NCI-H345 treated with DMSO at 0.1 percent for 48 hours (cell line): ENCODE data around the gene NUTM2F.
"Not testable (repeated sequence)": the region's sequence is repeated elsewhere in the genome, so short reads cannot be mapped to it uniquely, and the experiment has no call there.

Source experiments
- DNase-seq: peaks from one replicate; lab custom pipeline; 2025; ENCODE audit not compliant: unreplicated experiment; lab: John Stamatoyannopoulos, UW

The NUTM2F gene

DNA sequence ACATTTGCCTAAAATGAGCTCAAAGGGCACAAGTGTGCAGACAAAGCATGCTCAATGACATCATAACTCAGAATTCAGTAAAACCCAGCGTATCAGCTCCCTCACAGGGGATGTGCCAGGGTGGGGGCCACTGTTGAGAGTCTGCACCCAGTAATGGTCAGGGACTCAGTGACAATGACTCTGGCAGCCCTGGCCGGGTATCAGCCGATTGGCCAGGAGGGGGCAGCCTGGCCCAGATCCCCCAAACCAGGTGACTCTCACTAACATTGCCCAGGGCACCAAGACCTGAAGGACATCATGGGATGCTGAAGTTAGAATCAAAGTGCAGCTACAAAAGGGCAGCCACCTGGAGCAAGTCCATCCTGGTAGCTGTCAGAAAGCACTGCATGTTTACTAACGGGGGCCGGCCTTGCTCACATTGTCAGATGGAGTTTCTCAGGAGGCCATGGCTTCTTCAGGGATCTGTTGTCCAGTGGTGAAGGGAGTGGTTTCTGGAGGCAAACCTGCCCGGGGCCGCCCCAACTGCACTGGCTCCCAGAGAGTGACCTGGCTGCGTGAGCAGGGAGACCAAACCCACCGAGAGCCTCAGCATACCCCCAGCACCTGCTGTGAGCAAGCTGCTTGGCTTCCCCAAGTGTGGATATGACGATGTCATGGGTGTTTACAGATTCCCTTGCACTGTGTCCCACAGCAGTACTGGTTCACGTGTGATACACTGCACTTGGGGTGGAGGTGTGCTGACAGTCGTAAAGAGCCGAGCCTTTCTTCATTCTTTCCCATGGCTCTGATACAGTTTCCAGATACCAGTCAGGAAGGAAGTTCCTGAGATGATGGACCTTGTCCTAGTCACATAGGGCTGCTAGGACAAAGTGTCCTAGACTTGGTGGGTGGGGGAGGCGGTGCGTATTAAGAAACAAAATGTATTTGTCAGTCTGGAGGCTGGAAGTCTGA is 13.1 kb downstream of the NUTM2F start:
- not testable (repeated sequence) for DNase-seq

DNA sequence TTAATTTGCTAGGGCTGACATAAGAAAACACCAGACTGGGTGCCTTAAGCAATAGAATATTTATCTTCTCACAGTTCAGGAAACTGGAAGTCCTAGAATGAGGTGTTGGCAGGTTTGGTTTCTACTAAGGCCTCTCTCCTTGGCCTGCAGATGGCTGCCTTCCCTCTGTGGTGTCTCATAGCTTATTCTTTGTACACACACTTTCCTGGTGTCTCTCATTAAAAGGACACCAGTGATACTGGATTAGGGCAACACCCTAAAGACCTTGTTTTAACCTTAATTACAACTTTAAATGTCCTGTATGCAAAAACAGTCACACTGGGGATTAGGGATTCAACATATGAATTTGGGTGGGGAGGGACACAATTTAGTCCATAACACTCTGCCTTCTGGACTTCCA is 25.1 kb downstream of the NUTM2F start:
- no peak for DNase-seq

DNA sequence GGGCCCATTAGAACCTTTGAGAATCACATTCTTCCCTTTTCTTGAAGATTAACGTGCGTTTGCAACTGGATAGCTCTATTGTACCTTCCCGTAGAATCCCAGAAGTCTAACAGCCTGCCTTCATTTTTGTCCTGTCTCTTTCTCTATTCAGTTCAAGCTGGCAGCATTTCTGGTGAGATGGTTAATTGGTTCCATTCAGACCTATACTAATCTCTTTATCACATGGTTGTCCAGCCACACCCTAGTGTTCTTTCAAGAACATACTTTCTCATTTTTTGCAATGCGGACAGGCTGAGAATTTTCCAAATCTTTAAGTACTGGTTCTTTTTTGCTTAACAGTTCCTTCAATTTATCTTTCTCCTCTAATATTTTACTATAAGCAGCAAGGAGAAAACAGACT is 26.0 kb downstream of the NUTM2F start:
- DNase-seq: no peak

DNA sequence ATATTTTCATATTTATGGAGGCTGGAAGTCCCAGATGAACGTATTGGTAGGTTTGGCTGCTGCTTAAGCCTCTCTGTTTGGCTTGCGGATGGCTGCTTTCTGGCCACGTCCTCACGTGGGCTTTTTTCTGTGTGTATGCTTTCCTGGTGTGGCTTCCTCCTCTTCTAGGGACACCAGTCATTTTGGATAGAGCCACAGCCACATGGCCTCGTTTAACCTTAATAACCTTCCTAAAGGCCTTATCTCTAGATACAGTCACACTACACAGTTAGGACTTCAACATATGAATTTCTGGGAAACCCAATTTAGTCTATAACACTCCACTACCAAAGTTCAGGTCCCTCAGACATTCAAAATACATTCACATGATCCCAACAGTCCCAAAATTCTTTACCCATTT is 26.9 kb downstream of the NUTM2F start:
- DNase-seq: no peak

DNA sequence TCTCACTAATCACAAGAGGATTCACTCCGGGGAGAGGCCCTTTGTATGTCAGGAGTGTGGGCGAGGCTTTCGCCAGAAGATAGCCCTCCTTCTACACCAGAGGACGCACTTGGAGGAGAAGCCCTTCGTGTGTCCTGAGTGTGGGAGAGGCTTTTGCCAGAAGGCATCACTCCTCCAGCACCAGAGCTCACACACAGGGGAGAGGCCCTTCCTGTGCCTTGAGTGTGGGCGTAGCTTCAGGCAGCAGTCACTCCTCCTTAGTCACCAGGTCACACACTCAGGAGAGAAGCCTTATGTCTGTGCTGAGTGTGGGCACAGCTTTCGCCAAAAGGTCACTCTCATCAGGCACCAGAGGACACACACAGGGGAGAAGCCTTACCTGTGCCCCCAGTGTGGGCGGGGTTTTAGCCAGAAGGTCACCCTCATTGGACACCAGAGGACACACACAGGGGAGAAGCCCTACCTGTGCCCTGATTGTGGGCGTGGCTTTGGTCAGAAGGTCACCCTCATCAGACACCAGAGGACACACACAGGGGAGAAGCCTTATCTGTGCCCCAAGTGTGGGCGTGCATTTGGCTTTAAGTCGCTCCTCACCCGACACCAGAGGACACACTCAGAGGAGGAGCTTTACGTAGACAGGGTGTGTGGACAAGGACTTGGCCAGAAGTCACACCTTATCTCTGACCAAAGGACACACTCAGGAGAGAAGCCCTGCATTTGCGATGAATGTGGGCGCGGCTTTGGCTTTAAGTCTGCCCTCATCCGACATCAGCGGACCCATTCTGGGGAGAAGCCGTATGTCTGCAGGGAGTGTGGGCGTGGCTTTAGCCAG is 27.8 kb downstream of the NUTM2F start:
- DNase-seq: no peak

DNA sequence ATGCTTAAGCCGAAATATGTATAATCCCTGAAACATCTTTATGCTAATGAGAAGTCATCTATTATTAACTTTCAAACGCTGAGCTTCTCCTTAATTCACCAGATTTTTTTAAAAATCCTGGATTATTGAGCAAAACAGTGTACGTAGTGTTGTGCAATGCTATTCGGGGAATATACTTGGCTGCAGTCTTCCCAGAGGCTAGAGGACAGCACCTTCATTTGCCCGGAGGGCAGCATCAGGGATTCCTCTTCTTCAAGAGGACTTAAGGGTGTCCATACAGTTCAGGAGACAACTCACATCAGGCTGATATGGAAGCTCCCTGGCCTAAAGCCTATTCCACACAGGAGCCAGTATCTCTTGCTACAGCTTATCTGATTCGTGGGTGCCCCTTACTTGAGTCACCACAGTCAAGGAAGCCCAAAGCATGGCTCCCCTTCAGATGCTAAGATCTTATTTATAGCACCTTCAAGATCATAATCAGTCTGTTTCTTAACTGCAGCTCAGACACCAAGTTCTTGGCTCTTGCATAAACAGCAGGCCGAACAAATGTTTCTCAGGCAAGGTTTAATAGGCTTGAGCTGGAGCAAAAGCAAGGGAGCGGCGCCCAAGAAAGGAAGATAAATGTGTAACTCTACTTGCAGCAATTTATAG is 29.4 kb downstream of the NUTM2F start:
- no peak for DNase-seq

DNA sequence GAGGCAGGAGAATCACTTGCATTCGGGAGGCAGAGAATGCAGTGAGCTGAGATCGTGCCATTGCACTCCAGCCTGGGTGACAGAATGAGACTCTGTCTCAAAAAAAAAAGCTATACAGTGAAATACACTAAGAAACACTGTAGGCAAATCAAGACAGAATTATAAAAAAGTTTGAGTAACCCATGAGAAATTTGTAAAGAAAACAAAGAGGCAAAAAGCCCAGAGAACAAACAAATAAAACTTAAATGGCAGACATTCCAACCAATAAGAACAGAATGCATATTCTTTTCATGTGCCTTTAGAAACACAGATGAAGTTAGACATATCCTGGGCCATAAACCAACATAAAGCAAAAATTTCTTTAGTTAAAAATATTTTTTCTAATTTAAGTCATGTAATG is 38.8 kb downstream of the NUTM2F start:
- no peak for DNase-seq

DNA sequence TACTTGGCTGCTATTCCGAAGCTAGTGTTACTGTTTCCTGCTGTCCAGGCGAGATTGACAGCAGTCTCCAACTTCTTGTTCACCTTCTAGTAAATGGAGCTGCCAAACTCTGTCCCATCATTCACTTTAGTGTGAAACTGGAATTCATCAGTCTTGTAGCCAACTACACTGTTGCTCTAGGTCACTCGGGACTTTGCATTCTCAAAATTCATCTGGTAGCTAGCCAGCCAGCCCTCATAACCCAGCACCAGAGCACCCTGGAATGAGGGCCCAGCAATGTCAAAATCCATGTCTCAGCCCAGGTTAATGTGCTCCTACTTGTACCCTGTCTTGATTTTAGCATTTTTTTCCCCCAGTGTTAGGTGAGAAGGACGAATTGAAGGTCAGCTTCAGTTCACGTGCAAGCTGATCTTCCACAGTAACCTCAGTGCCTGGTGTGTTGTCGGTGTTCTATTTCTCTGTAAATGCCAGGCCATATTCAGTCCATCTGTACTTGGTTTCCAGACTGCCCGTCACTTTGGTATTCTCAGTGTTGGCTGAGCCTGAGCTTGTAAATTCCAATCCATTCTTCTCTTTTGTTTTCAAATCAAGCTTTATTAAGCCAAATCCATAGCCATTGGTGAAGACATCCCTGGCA is 40.4 kb downstream of the NUTM2F start:
- no peak for DNase-seq

DNA sequence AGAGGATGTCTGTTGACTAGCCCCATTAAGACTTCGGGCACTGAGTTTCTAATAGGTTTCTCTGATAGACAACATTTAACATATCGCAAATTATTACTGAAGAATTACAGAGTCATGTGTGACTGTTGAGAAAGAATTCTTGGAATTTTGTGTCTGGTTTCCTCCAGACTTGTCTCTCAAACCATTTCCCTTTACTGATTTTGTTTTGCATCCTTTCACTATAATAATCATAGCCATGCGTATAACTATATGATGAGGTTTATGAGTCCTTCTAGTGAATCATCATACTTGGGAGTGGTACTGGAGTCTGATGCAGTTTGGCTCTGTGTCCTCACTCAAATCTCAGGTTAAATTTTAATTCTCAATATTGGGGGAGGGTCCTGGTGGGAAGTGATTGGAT is 42.3 kb downstream of the NUTM2F start:
- no peak for DNase-seq

DNA sequence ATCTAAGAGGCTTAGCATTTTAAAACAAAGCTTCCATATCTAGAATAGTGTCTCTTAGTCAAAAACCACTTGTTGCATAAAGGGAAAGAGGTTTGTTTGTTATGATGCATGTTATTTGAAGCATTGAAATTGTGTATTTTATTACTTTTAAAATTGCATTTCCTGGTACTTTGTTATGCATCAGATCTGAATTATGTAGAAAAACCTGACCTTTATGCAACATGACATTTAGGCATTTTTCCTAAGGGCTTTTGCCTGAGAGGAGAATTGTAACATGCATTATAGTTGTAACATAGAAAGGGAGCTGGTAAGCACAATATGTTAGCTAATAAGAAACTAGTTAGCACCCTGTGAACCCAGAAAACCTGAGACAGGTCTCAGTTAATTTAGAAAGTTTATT is 47.3 kb downstream of the NUTM2F start:
- DNase-seq: no peak

DNA sequence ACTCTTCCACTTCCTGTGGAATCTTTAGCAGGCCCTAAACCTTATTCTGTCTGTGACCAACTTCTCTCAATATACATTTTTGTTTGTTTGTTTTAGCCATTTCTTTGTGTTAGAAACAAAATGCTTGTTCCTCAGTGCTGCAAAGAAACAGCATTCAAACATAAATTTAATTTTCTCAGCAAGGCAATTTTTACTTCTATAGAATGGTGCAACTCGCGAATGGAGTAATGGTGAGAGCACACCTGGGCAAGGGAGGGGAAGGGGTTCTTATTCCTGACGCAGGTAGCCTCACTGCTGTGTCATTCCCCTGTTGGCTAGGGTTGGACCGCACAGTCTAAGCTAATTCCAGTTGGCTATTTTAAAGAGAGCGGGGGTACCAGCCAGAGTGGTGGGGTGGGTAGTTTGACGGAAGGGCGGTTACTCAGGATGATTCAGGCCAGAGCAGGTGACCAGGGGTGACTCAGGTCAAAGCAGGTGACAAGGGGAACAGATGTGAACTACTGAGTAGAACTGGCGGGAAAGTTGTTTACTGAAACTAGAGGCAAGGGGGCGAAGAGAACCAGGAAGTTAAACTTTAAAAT is 47.9 kb downstream of the NUTM2F start:
- no peak for DNase-seq

DNA sequence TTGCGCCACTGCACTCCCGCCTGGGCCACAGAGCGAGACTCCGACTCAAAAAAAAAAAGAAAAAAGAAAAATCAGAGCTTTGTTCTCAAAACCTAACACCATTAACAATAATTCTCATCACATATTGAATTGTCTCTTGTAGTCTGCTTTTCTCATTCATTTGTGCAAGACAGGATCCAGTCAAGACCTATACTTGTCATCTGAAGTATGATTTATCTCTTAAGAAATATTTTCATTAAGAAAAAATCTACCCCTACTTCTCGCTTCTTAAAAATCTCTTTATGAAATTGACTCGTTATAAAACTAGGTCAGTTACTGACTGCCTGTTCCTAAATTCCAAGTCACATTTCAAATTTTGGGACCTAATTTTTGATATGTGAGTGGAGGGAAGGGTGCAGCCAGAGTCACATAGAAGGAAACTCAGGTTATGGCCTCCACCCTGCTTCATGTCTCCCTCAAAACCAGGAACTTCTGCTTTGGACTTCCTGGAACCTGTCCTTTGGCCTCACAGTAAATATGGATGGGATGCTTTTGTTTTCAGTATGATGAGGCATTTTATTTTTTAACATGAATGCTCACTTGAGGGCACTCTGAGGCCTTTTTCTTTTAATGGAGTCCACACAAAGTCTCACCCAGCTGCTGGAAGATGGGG is 50.4 kb downstream of the NUTM2F start:
- DNase-seq: no peak

DNA sequence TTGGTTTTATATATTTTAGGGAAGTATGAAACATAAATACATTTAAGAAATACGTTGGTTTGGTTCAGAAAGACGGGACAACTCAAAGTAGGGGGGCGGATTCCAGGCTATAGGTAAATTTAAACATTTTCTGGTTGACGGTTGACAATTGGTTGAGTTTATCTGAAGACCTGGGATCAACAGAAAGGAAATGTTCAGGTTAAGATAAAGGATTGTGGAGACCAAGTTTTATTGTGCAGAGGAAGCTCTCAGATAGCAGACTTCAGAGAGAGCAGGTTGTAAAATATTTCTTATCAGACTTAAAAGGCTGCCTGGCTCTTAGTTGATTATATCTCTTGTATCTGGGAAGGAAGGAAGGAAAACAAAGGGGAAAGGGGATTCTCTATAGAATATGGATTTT is 51.4 kb downstream of the NUTM2F start:
- DNase-seq: not testable (repeated sequence)

DNA sequence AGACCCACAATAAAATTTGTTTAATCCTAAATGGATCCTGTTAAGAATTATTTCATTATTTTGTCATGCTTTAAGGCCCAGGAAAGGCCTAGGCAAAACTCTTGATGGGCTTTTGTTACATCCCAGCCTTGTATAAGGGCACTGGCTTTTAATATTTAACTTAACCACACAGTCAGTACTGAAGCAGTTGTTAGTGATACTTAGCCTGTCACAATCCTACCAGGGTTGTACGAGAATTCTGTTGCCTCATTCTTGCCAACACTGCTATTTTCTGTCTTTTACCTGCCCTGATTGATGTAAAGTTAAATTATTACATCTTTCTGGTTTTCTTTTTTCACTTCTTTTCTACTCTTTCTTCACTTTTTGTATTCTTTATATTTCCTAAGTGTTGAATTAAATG is 58.4 kb downstream of the NUTM2F start:
- DNase-seq: no peak

DNA sequence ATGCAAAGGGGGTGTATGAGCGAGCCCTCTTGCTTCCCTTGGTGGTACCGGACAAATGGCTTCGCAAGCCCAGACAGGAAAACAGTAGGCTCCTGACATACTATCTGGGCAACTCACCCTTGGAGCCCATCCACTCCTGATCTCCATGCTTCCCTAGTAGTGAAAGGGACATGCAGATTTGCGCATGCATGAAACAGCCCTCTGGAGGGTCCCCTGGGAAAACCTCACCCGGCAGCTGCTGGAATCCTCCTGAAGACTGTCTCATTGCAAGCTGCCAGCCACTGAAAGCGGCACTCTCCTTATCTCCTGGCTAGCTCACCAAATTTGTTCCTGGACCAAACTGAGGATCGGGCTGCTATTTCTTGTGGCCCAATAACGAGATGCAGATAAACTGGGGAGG is 59.2 kb downstream of the NUTM2F start:
- no peak for DNase-seq
